HepG2 (cell line): ENCODE results near the gene UCHL3. TPM values are rescaled to one million over a fixed set of nuclear protein-coding genes. Genes with fewer than 3 reads are reported as not detected.

Source experiments
- CBX2 ChIP-seq, 2 experiments: fragments of 200-600 bp in 1 of 2; sonication (generic); formaldehyde crosslinking in 1 of 2; IDR thresholded peaks; 2 replicates each; pipeline versions ENCODE4 v1.7.0 to v1.8.1; 2018 to 2022; ENCODE audit warnings: low read depth in 2 of 2, low read length in 1 of 2, mild to moderate bottlenecking in 1 of 2, missing genetic modification reagents in 1 of 2
- CHD4 ChIP-seq: fragments of 200-600 bp; sonication (generic); IDR thresholded peaks from 2 replicates; pipeline ENCODE4 v1.7.0; 2017; ENCODE audit warnings: mild to moderate bottlenecking, low read length, borderline replicate concordance
- DR1 ChIP-seq: sonication (generic); formaldehyde crosslinking; IDR thresholded peaks from 2 replicates; pipeline ENCODE4 v1.8.0; 2021; ENCODE audit warnings: mild to moderate bottlenecking, missing genetic modification reagents, inconsistent platforms
- GATAD1 ChIP-seq: IDR thresholded peaks from 2 replicates; pipeline ENCODE4 v1.6.1; 2016; ENCODE audit warnings: missing genetic modification reagents, missing compliant biosample characterization
- MBD4 ChIP-seq: IDR thresholded peaks from 2 replicates; pipeline ENCODE4 v1.6.1; 2012; ENCODE audit warnings: low read length, inconsistent platforms, borderline replicate concordance
- MEIS1 ChIP-seq: sonication (generic); formaldehyde crosslinking; IDR thresholded peaks from 2 replicates; pipeline ENCODE4 v1.9.0; 2021; ENCODE audit warnings: mild to moderate bottlenecking, missing genetic modification reagents, moderate library complexity, borderline replicate concordance
- NCOA1 ChIP-seq: sonication (generic); formaldehyde crosslinking; IDR thresholded peaks from 2 replicates; pipeline ENCODE4 v1.9.0; 2021; ENCODE audit warnings: missing genetic modification reagents
- NFIC ChIP-seq: IDR thresholded peaks from 2 replicates; pipeline ENCODE4 v1.6.1; 2012; ENCODE audit warnings: mild to moderate bottlenecking, low read length, inconsistent platforms
- SMC3 ChIP-seq: IDR thresholded peaks from 2 replicates; pipeline ENCODE4 v1.6.1; 2011; ENCODE audit warnings: low read length, improper control_type of control experiment
- U2AF1 ChIP-seq: fragments of 200-400 bp; formaldehyde crosslinking; optimal IDR thresholded peaks from 2 replicates; pipeline ENCODE3; 2017; ENCODE audit warnings: mild to moderate bottlenecking, low read depth, low read length
- ZBTB2 ChIP-seq: sonication (generic); formaldehyde crosslinking; IDR thresholded peaks from 2 replicates; pipeline ENCODE4 v1.8.0; 2022; ENCODE audit warnings: low read depth, missing genetic modification reagents
- ZMAT3 ChIP-seq: sonication (generic); formaldehyde crosslinking; conservative IDR thresholded peaks from 2 replicates; pipeline ENCODE4 v1.7.0; 2021; ENCODE audit warnings: missing genetic modification reagents
- ZNF12 ChIP-seq: sonication (generic); formaldehyde crosslinking; IDR thresholded peaks from 2 replicates; pipeline ENCODE4 v1.5.0; 2020; ENCODE audit warnings: missing genetic modification reagents
- ZNF180 ChIP-seq: sonication (generic); formaldehyde crosslinking; IDR thresholded peaks from 2 replicates; pipeline ENCODE4 v1.4.0; 2020; ENCODE audit warnings: low read depth, missing genetic modification reagents, borderline replicate concordance
- ZNF274 ChIP-seq: sonication (generic); formaldehyde crosslinking; IDR thresholded peaks from 2 replicates; pipeline ENCODE4 v1.5.1; 2020; ENCODE audit warnings: mild to moderate bottlenecking, missing genetic modification reagents
- ZNF282 ChIP-seq: fragments of 450-650 bp; IDR thresholded peaks from 2 replicates; pipeline ENCODE4 v1.6.1; 2018; ENCODE audit not compliant: partially characterized antibody
- ZNF563 ChIP-seq: sonication (generic); formaldehyde crosslinking; IDR thresholded peaks from 2 replicates; pipeline ENCODE4 v1.8.0; 2022; ENCODE audit warnings: mild to moderate bottlenecking, moderate library complexity, missing genetic modification reagents
- ZNF788 ChIP-seq: sonication (generic); formaldehyde crosslinking; IDR thresholded peaks from 2 replicates; pipeline ENCODE4 v1.5.0; 2020; ENCODE audit warnings: mild to moderate bottlenecking, missing genetic modification reagents, borderline replicate concordance
- polyA plus RNA-seq, 8 experiments: library from polyadenylated mRNA; depleted of rRNA in 3 of 8; stranded (reverse) in 7 of 8; unstranded in 1 of 8; fragments of >200 nt; fragmentation: Illumina TruSeq in 4 of 8; extraction: Trizol in 4 of 8; gene quantifications; 2 replicates each; pipeline versions ENCODE4 v1.2.1 to v1.2.3, GENCODE V29; 2011 to 2016; ENCODE audit warnings: low read depth in 4 of 8, missing spikeins in 1 of 8, mixed read lengths in 1 of 8; ENCODE audit not compliant: insufficient read depth in 1 of 8
- total RNA-seq, 5 experiments: library from RNA; depleted of rRNA; stranded (reverse); fragments of >200 nt; fragmentation: Illumina TruSeq; extraction: Trizol; gene quantifications; 2 replicates each; pipeline ENCODE4 v1.2.3, GENCODE V29; 2016; ENCODE audit warnings: low read depth in 1 of 5
- TF ChIP-seq, protein P1 (sequence below): sonication (generic); formaldehyde crosslinking; IDR thresholded peaks from 2 replicates; pipeline ENCODE4 v1.4.0; 2020; ENCODE audit warnings: missing genetic modification reagents
- TF ChIP-seq, protein P2 (sequence below): sonication (generic); formaldehyde crosslinking; IDR thresholded peaks from 2 replicates; pipeline ENCODE4 v1.4.0; 2020; ENCODE audit warnings: missing genetic modification reagents
- TF ChIP-seq, protein P3 (sequence below): sonication (generic); formaldehyde crosslinking; IDR thresholded peaks from 2 replicates; pipeline ENCODE4 v1.4.0; 2020; ENCODE audit warnings: missing genetic modification reagents; ENCODE audit errors: not compliant biosample characterization

UCHL3 gene
- total and polyA plus RNA-seq, 2 of the 13 experiments (the other 11 are each of a cell fraction or from before 2014, with no cell fraction given), result 36.2 to 93.3 TPM

- TF ChIP-seq ZBTB2 (CRISPR knock-in tag), result no peak
- peak; percentile 78 for TF ChIP-seq GATAD1
- TF ChIP-seq, protein P1, sequence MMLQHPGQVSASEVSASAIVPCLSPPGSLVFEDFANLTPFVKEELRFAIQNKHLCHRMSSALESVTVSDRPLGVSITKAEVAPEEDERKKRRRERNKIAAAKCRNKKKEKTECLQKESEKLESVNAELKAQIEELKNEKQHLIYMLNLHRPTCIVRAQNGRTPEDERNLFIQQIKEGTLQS, result no peak
- peak; percentile 39; the same call in 1 of the 2 replicates for TF ChIP-seq DR1 (CRISPR knock-in tag)
- TF ChIP-seq CBX2 (IDR thresholded peaks at IDR 0.05; ENCODE audit: low read depth, low read length), result no peak
- no peak for TF ChIP-seq CBX2 (CRISPR knock-in tag; IDR thresholded peaks at IDR 0.05; ENCODE audit: low read depth)
- TF ChIP-seq NCOA1, result no peak
- no peak; the same call in 1 of the 2 replicates for TF ChIP-seq NFIC
- TF ChIP-seq ZNF282, result no peak
- TF ChIP-seq, protein P2, sequence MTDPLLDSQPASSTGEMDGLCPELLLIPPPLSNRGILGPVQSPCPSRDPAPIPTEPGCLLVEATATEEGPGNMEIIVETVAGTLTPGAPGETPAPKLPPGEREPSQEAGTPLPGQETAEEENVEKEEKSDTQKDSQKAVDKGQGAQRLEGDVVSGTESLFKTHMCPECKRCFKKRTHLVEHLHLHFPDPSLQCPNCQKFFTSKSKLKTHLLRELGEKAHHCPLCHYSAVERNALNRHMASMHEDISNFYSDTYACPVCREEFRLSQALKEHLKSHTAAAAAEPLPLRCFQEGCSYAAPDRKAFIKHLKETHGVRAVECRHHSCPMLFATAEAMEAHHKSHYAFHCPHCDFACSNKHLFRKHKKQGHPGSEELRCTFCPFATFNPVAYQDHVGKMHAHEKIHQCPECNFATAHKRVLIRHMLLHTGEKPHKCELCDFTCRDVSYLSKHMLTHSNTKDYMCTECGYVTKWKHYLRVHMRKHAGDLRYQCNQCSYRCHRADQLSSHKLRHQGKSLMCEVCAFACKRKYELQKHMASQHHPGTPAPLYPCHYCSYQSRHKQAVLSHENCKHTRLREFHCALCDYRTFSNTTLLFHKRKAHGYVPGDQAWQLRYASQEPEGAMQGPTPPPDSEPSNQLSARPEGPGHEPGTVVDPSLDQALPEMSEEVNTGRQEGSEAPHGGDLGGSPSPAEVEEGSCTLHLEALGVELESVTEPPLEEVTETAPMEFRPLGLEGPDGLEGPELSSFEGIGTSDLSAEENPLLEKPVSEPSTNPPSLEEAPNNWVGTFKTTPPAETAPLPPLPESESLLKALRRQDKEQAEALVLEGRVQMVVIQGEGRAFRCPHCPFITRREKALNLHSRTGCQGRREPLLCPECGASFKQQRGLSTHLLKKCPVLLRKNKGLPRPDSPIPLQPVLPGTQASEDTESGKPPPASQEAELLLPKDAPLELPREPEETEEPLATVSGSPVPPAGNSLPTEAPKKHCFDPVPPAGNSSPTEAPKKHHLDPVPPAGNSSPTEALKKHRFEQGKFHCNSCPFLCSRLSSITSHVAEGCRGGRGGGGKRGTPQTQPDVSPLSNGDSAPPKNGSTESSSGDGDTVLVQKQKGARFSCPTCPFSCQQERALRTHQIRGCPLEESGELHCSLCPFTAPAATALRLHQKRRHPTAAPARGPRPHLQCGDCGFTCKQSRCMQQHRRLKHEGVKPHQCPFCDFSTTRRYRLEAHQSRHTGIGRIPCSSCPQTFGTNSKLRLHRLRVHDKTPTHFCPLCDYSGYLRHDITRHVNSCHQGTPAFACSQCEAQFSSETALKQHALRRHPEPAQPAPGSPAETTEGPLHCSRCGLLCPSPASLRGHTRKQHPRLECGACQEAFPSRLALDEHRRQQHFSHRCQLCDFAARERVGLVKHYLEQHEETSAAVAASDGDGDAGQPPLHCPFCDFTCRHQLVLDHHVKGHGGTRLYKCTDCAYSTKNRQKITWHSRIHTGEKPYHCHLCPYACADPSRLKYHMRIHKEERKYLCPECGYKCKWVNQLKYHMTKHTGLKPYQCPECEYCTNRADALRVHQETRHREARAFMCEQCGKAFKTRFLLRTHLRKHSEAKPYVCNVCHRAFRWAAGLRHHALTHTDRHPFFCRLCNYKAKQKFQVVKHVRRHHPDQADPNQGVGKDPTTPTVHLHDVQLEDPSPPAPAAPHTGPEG (CRISPR knock-in tag), result 0 out of 2 replicates have a peak, but pooled peaks have one; percentile 65
- no peak for TF ChIP-seq ZNF180
- 0 out of 2 replicates have a peak, but pooled peaks have one; percentile 35 for TF ChIP-seq ZMAT3 (CRISPR knock-in tag)
- no peak for TF ChIP-seq MBD4
- no peak for TF ChIP-seq CHD4
- TF ChIP-seq ZNF12 (CRISPR knock-in tag), result no peak
- TF ChIP-seq U2AF1, result peak; percentile 95
- TF ChIP-seq SMC3, result no peak
- TF ChIP-seq ZNF563 (CRISPR knock-in tag), result no peak
- TF ChIP-seq MEIS1 (CRISPR knock-in tag), result no peak
- peak; percentile 22; the same call in 1 of the 2 replicates for TF ChIP-seq ZNF788 (CRISPR knock-in tag)
- TF ChIP-seq, protein P3, sequence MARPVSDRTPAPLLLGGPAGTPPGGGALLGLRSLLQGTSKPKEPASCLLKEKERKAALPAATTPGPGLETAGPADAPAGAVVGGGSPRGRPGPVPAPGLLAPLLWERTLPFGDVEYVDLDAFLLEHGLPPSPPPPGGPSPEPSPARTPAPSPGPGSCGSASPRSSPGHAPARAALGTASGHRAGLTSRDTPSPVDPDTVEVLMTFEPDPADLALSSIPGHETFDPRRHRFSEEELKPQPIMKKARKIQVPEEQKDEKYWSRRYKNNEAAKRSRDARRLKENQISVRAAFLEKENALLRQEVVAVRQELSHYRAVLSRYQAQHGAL, result peak; percentile 4
- TF ChIP-seq ZNF274, result 0 out of 2 replicates have a peak, but pooled peaks have one; percentile 62
These were observed 11.9 kb upstream of the UCHL3 start, which contains the start of gene COMMD6 (continued) for GRCh38 chr13:75537401-75538365.
